HepG2 (cell line): ENCODE data around the gene NIN.
"Not testable (repeated sequence)": the region's sequence is repeated elsewhere in the genome, so short reads cannot be mapped to it uniquely, and the experiment has no call there.

Experiments
- CTCF ChIP-seq: sonication (generic); formaldehyde crosslinking; IDR thresholded peaks from 2 replicates; pipeline ENCODE4 v1.5.0; 2020; ENCODE audit warnings: mild to moderate bottlenecking, missing genetic modification reagents, moderate library complexity
- FOXK1 ChIP-seq: sonication (generic); formaldehyde crosslinking; IDR thresholded peaks from 2 replicates; pipeline ENCODE4 v1.4.0; 2020; ENCODE audit warnings: low read depth, missing genetic modification reagents, borderline replicate concordance
- HES4 ChIP-seq: sonication (generic); formaldehyde crosslinking; IDR thresholded peaks from 2 replicates; pipeline ENCODE4 v1.9.0; 2021; ENCODE audit warnings: mild to moderate bottlenecking, missing genetic modification reagents, borderline replicate concordance
- HOXA7 ChIP-seq: sonication (generic); formaldehyde crosslinking; IDR thresholded peaks from 2 replicates; pipeline ENCODE4 v1.8.1; 2022; ENCODE audit warnings: mild to moderate bottlenecking, missing genetic modification reagents, moderate library complexity
- MLX ChIP-seq: IDR thresholded peaks from 2 replicates; pipeline ENCODE4 v1.6.1; 2016
- TRAFD1 ChIP-seq: sonication (generic); formaldehyde crosslinking; IDR thresholded peaks from 2 replicates; pipeline ENCODE4 v1.5.1; 2020; ENCODE audit warnings: missing genetic modification reagents, mild to moderate bottlenecking, borderline replicate concordance
- USF2 ChIP-seq, 2 experiments: sonication (generic) in 1 of 2; formaldehyde crosslinking in 1 of 2; IDR thresholded peaks; 2 replicates each; pipeline versions ENCODE4 v1.5.1 to v1.6.1; 2011 to 2020; ENCODE audit warnings: borderline replicate concordance in 1 of 2, low read depth in 1 of 2, low read length in 1 of 2, mild to moderate bottlenecking in 1 of 2, missing genetic modification reagents in 1 of 2, moderate library complexity in 1 of 2
- ZNF609 ChIP-seq: sonication (generic); formaldehyde crosslinking; IDR thresholded peaks from 2 replicates; pipeline ENCODE4 v1.4.0; 2020; ENCODE audit warnings: mild to moderate bottlenecking, missing genetic modification reagents, borderline replicate concordance
- ZNF710 ChIP-seq: sonication (generic); formaldehyde crosslinking; IDR thresholded peaks from 2 replicates; pipeline ENCODE4 v1.5.0; 2020; ENCODE audit warnings: mild to moderate bottlenecking, missing genetic modification reagents, borderline replicate concordance

- TF ChIP-seq MLX (CRISPR knock-in tag); TRAFD1 (CRISPR knock-in tag); ZNF609 (CRISPR knock-in tag); HES4 (CRISPR knock-in tag); USF2 (IDR thresholded peaks at IDR 0.05; ENCODE audit: low read depth, low read length); USF2 (CRISPR knock-in tag; IDR thresholded peaks at IDR 0.05; ENCODE audit: borderline replicate concordance); ZNF710 (CRISPR knock-in tag); HOXA7 (CRISPR knock-in tag); FOXK1 (CRISPR knock-in tag); CTCF (CRISPR knock-in tag): not testable (repeated sequence)
Observed at GRCh38 chr14:50815058-50815457, 15.9 kb downstream of the NIN start.
